Activated T-helper 9 cell treated with anti-CD3 and anti-CD28 coated beads, Interleukin-2, amount 50 U/mL, for 16 hours (primary cell): ENCODE results near the gene TGIF1.

Experiments used
- DNase-seq: peaks from one replicate; pipeline ENCODE4 v3.0.0-alpha.2; 2020; ENCODE audit warnings: low read depth

TGIF1 gene

GRCh38 chr18:3434685-3435084 lies 15.3 kb upstream of the TGIF1 start:
- no peak for DNase-seq

GRCh38 chr18:3440341-3440740 lies 9.6 kb upstream of the TGIF1 start:
- no peak for DNase-seq

- DNase-seq: no peak
Observed at GRCh38 chr18:3441290-3441689, 8.7 kb upstream of the TGIF1 start.

GRCh38 chr18:3442919-3443318 lies 7.1 kb upstream of the TGIF1 start:
- DNase-seq: no peak

- no peak for DNase-seq
Observed at GRCh38 chr18:3444296-3444695, 5.7 kb upstream of the TGIF1 start.

GRCh38 chr18:3444954-3445353 lies 5.0 kb upstream of the TGIF1 start:
- no peak for DNase-seq

GRCh38 chr18:3447068-3447894 lies 2.7 kb upstream of the TGIF1 start:
- DNase-seq: no peak

GRCh38 chr18:3447895-3448837 lies 1.8 kb upstream of the TGIF1 start:
- peak; percentile 75 for DNase-seq

GRCh38 chr18:3448838-3449511 lies 997 bp upstream of the TGIF1 start:
- DNase-seq: peak; percentile 32

GRCh38 chr18:3449512-3450011 lies 410 bp upstream of the TGIF1 start:
- DNase-seq: peak; percentile 71

- no peak for DNase-seq
Observed at GRCh38 chr18:3450799-3451182, 819 bp downstream of the TGIF1 start.

- DNase-seq: peak; percentile 82
Observed at GRCh38 chr18:3451183-3451988, 1.4 kb downstream of the TGIF1 start.

- DNase-seq: peak; percentile 20
Observed at GRCh38 chr18:3451989-3452749, 2.2 kb downstream of the TGIF1 start.

GRCh38 chr18:3452750-3453539 lies 3.0 kb downstream of the TGIF1 start:
- DNase-seq: no peak

- DNase-seq: no peak
Observed at GRCh38 chr18:3453540-3454364, 3.8 kb downstream of the TGIF1 start.

GRCh38 chr18:3454365-3455089 lies 4.6 kb downstream of the TGIF1 start:
- DNase-seq: no peak

GRCh38 chr18:3455090-3455635 lies 5.2 kb downstream of the TGIF1 start:
- DNase-seq: no peak
